ENCODE measurements around the gene SEC14L3.
A peak's percentile ranks its signal among the peaks of the same experiment; 100 is the strongest.

Gene SEC14L3

GRCh38 chr22:30423301-30423958, 48.4 kb downstream of the SEC14L3 start:
- Histone ChIP-seq H3K9me2 (replicated peaks; ENCODE audit: insufficient read depth, low read length) (no peaks in the 10 kb centered on the region), H3K9ac (ENCODE audit: low read length) (peak overlapping the region; percentile 96), H3K36me3 (ENCODE audit: low read length) (no peaks in the 10 kb centered on the region; the same call in 1 of the 2 replicates), H3K27ac (ENCODE audit: low read depth, low read length) (peak overlapping the region; percentile 70), H3F3A (ENCODE audit: insufficient read depth) (peaks cover 14% of the 10 kb centered on the region), H2AFZ (ENCODE audit: low read depth, low read length, severe bottlenecking) (peak overlapping the region; percentile 70), H3K9me3 (ENCODE audit: insufficient read depth, low read length) (no peaks in the 10 kb centered on the region), H3K4me3 (ENCODE audit: insufficient read depth, low read length, poor library complexity, severe bottlenecking) (peak overlapping the region; percentile 76), H3K27me3 (ENCODE audit: low read length) (no peaks in the 10 kb centered on the region), H4K20me1 (ENCODE audit: low read depth, low read length) (no peaks in the 10 kb centered on the region), H3K4me2 (ENCODE audit: low read depth, low read length, poor library complexity, severe bottlenecking) (peak overlapping the region; percentile 89), H3K79me2 (ENCODE audit: insufficient read depth, low read length) (peaks cover 5% of the 10 kb centered on the region; the same call in 1 of the 2 replicates)
- TF ChIP-seq, protein P1, sequence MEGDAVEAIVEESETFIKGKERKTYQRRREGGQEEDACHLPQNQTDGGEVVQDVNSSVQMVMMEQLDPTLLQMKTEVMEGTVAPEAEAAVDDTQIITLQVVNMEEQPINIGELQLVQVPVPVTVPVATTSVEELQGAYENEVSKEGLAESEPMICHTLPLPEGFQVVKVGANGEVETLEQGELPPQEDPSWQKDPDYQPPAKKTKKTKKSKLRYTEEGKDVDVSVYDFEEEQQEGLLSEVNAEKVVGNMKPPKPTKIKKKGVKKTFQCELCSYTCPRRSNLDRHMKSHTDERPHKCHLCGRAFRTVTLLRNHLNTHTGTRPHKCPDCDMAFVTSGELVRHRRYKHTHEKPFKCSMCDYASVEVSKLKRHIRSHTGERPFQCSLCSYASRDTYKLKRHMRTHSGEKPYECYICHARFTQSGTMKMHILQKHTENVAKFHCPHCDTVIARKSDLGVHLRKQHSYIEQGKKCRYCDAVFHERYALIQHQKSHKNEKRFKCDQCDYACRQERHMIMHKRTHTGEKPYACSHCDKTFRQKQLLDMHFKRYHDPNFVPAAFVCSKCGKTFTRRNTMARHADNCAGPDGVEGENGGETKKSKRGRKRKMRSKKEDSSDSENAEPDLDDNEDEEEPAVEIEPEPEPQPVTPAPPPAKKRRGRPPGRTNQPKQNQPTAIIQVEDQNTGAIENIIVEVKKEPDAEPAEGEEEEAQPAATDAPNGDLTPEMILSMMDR (IDR thresholded peaks at IDR 0.05; ENCODE audit: insufficient read depth, low read length, poor library complexity, severe bottlenecking), result no peak
- no peak for TF ChIP-seq EZH2phosphoT487 (conservative IDR thresholded peaks at IDR 0.05; ENCODE audit: low read length)

GRCh38 chr22:30422481-30423300, 49.1 kb downstream of the SEC14L3 start:
- H3K27me3 ChIP-seq (ENCODE audit: low read length), result no peaks in the 10 kb centered on the region
- H3F3A ChIP-seq (ENCODE audit: insufficient read depth), result peaks cover 14% of the 10 kb centered on the region
- H3K79me2 ChIP-seq (ENCODE audit: insufficient read depth, low read length), result peaks cover 5% of the 10 kb centered on the region; the same call in 1 of the 2 replicates
- no peaks in the 10 kb centered on the region for H3K9me2 ChIP-seq (replicated peaks; ENCODE audit: insufficient read depth, low read length)
- H3K27ac ChIP-seq (ENCODE audit: low read depth, low read length), result no peak overlapping the region
- H2AFZ ChIP-seq (ENCODE audit: low read depth, low read length, severe bottlenecking), result peak overlapping the region; percentile 70
- peak overlapping the region; percentile 89 for H3K4me2 ChIP-seq (ENCODE audit: low read depth, low read length, poor library complexity, severe bottlenecking)
- H3K4me3 ChIP-seq (ENCODE audit: insufficient read depth, low read length, poor library complexity, severe bottlenecking), result peak overlapping the region; percentile 76
- peak overlapping the region; percentile 96 for H3K9ac ChIP-seq (ENCODE audit: low read length)
- TF ChIP-seq, protein P1 (IDR thresholded peaks at IDR 0.05; ENCODE audit: insufficient read depth, low read length, poor library complexity, severe bottlenecking), result no peak
- TF ChIP-seq EZH2phosphoT487 (conservative IDR thresholded peaks at IDR 0.05; ENCODE audit: low read length), result no peak
- H3K36me3 ChIP-seq (ENCODE audit: low read length), result no peaks in the 10 kb centered on the region; the same call in 1 of the 2 replicates
- no peaks in the 10 kb centered on the region for H3K9me3 ChIP-seq (ENCODE audit: insufficient read depth, low read length)
- no peaks in the 10 kb centered on the region for H4K20me1 ChIP-seq (ENCODE audit: low read depth, low read length)

DNA sequence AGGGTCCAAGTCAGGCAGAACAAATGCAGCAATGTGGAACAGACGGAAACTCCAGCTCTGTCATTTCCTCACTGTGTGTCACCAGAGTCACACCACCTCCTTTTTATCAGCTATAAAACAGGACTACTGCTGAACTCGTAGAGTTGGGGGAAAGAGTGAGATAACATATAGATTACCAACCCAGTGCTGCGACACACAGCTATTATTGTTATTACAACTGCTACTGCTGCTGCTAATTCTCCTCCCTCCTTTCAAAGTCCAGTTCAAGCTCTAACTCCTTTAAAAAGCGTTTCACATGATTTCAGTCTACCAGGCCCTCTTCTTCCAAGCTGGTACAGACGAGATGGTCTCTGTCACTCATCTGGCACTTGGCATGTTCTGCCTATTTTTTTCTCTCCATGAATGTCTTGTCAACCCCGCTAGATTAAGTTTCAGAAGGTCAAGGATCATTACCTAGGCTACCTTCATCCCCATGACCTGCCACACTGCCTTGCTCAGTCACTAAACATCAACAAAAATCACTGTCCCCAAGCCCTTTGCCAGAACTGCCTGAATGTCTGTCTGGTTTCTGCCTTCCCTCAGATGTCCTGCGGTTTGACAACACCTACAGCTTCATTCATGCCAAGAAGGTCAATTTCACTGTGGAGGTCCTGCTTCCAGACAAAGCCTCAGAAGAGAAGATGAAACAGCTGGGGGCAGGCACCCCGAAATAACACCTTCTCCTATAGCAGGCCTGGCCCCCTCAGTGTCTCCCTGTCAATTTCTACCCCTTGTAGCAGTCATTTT, 49.9 kb downstream of the SEC14L3 start:
- Histone ChIP-seq H2AFZ (ENCODE audit: low read depth, low read length, severe bottlenecking) (no peak overlapping the region), H3K9me2 (replicated peaks; ENCODE audit: insufficient read depth, low read length) (no peaks in the 10 kb centered on the region), H3K4me3 (ENCODE audit: insufficient read depth, low read length, poor library complexity, severe bottlenecking) (no peak overlapping the region), H3F3A (ENCODE audit: insufficient read depth) (peaks cover 11% of the 10 kb centered on the region), H3K4me2 (ENCODE audit: low read depth, low read length, poor library complexity, severe bottlenecking) (peak overlapping the region; percentile 89), H3K36me3 (ENCODE audit: low read length) (no peaks in the 10 kb centered on the region; the same call in 1 of the 2 replicates), H4K20me1 (ENCODE audit: low read depth, low read length) (no peaks in the 10 kb centered on the region), H3K79me2 (ENCODE audit: insufficient read depth, low read length) (peaks cover 5% of the 10 kb centered on the region; the same call in 1 of the 2 replicates), H3K9ac (ENCODE audit: low read length) (0 out of 2 replicates have a peak overlapping the region, but pooled peaks have one; percentile 96), H3K9me3 (ENCODE audit: insufficient read depth, low read length) (no peaks in the 10 kb centered on the region), H3K27ac (ENCODE audit: low read depth, low read length) (no peak overlapping the region), H3K27me3 (ENCODE audit: low read length) (no peaks in the 10 kb centered on the region)
- TF ChIP-seq EZH2phosphoT487 (conservative IDR thresholded peaks at IDR 0.05; ENCODE audit: low read length), result no peak
- TF ChIP-seq, protein P1 (IDR thresholded peaks at IDR 0.05; ENCODE audit: insufficient read depth, low read length, poor library complexity, severe bottlenecking), result no peak

Measured in SU-DHL-6 (cell line).